GM21529 (cell line): ENCODE data around the gene CDC42SE2.
"Not testable (repeated sequence)": the region's sequence is repeated elsewhere in the genome, so short reads cannot be mapped to it uniquely, and the experiment has no call there.

Experiments used
- ATAC-seq: cut with Tn5 transposase; IDR thresholded peaks from one replicate; pipeline ENCODE4 v1.9.1; 2021; ENCODE audit not compliant: unreplicated experiment

Gene CDC42SE2

GRCh38 chr5:131316822-131317221 lies 53.0 kb downstream of the CDC42SE2 start:
- ATAC-seq, result no peak

- ATAC-seq, result no peak
Observed at GRCh38 chr5:131318455-131318854, 54.6 kb downstream of the CDC42SE2 start.

- ATAC-seq, result no peak
Observed at GRCh38 chr5:131321066-131321465, 57.2 kb downstream of the CDC42SE2 start.

- ATAC-seq, result no peak
Observed at GRCh38 chr5:131322926-131323325, 59.1 kb downstream of the CDC42SE2 start.

DNA sequence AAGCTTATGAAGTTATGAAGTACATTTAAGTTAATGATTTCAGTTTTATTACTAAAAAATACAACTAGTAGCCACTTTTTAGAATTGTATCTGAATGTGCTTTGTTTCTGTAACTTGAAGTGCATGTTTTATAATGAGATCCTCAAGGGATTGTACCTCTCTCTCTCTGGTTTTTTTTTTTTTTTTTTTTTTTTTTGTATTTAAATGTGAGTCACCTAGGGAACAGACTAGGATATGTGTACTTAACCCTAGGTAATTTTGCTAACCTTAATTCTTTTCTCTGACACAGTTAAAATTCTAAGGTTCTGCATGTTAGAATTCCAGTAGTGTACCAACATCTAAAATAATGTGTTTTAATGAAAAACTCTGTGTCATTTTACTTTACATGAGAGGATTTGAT lies 59.5 kb downstream of the CDC42SE2 start:
- ATAC-seq, result no peak

GRCh38 chr5:131324303-131324702 lies 60.5 kb downstream of the CDC42SE2 start:
- ATAC-seq, result no peak

DNA sequence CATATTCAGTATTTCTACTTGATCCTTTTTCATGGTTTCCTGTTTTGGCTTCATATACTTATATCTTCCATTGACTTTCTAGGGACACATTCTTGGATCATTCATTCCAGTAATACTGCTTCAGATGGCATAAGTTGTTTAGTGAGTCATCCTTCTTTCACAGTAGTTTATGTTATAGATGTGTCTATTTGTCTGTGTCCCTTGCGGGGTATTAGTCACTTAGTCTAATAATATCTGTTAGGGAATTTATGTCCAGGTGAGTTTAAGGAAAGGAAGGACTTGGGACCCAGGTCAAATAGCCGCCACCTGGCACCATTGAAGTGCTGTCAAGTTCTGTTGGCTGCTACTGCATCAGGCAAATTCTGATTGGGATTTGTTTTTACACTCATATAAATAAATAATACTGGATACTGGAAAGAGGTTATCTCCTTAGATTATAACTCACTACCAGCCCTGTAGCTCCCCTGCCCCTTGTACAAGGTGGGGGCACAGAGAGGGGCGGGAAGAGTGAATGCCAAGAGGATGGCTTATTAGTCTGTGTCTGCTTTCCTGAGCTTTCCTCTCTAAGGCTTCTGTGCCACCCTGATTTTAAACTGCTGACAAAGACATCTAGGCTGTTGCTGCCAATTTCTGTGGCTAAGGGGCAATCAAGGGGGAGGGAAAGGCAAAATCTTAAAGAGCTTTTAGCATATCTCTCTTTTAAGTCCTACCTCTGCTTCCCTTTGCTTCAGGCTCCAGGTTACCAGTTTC lies 64.9 kb downstream of the CDC42SE2 start:
- ATAC-seq, result no peak

GRCh38 chr5:131329286-131329560 lies 65.4 kb downstream of the CDC42SE2 start:
- ATAC-seq, result no peak

- no peak for ATAC-seq
Observed at GRCh38 chr5:131330031-131330430, 66.2 kb downstream of the CDC42SE2 start.

GRCh38 chr5:131335756-131336155 lies 71.9 kb downstream of the CDC42SE2 start:
- ATAC-seq, result not testable (repeated sequence)

GRCh38 chr5:131336801-131337200 lies 72.9 kb downstream of the CDC42SE2 start:
- not testable (repeated sequence) for ATAC-seq

DNA sequence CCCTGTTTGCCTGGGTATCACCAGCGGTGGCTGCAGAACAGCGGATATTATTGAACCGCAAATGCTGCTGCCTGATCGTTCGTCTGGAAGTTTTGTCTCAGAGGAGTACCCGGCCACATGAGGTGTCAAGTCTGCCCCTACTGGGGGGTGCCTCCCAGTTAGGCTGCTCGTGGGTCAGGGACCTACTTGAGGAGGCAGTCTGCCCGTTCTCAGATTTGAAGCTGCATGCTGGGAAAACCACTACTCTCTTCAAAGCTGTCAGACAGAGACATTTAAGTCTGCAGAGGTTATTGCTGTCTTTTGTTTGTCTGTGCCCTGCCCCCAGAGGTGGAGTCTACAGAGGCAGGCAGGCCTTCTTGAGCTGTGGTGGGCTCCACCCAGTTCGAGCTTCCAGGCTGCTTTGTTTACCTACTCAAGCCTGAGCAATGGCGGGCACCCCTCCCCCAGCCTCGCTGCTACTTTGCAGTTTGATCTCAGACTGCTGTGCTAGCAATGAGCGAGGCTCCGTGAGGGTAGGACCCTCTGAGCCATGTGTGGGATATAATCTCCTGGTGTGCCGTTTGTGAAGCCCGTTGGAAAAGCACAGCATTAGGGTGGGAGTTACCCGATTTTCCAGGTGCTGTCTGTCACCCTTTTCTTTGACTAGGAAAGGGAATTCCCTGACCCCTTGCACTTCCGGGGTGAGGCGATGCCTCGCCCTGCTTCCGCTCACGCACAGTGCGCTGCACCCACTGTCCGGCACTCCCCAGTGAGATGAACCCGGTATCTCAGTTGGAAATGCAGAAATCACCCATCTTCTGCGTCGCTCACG lies 73.6 kb downstream of the CDC42SE2 start:
- ATAC-seq, result not testable (repeated sequence)

DNA sequence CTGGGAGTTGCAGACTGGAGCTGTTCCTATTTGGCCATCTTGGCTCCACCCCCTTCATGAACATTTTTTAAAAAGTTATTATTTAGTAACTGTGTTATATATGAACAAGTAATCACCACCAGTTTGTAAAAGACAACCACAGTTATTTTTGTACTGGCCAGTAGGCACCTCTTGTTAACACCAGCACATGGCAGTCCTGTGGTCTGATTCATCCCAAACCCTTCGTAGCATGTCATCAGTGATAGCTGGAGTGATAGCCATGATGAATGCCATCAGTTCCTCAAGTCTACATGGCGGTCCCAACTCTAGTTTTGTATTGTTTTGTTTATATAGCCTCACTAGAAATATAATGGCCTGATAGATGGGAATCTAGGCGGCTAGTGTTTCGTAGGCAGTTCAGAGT lies 74.2 kb downstream of the CDC42SE2 start:
- ATAC-seq, result no peak

DNA sequence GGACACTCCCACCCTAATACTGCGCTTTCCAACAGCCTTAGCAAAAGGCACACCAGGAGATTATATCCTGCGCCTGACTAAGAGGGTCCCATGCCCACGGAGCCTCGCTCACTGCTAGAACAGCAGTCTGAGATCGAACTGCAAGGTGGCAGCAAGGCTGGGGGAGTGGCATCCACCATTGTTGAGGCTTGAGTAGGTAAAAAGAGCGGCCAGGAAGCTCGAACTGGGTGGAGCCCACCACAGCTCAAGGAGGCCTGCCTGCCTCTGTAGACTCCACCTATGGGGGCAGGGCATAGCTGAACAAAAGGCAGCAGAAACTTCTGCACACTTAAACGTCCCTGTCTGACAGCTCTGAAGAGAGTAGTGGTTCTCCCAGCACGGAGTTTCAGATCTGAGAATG lies 80.4 kb downstream of the CDC42SE2 start:
- not testable (repeated sequence) for ATAC-seq

- ATAC-seq, result not testable (repeated sequence)
Observed at GRCh38 chr5:131346204-131346603, 82.4 kb downstream of the CDC42SE2 start.

DNA sequence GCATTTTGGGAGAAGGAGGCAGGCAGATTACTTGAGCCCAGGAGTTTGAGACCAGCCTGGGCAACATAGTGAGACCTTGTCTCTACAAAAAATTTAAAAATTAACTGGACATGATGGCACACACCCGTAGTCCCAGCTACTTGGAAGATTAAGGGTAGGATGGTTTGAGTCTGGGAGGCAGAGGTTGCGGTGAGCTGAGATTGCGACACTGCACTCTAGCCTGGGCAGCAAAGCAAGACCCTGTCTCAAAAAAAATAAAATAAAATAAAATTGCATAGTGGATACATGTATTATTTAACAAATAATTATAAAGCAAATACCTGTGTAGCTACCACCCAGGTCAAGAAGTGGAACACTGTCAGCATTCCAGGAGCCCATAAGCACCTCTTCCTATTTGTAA lies 90.1 kb downstream of the CDC42SE2 start:
- ATAC-seq, result no peak

DNA sequence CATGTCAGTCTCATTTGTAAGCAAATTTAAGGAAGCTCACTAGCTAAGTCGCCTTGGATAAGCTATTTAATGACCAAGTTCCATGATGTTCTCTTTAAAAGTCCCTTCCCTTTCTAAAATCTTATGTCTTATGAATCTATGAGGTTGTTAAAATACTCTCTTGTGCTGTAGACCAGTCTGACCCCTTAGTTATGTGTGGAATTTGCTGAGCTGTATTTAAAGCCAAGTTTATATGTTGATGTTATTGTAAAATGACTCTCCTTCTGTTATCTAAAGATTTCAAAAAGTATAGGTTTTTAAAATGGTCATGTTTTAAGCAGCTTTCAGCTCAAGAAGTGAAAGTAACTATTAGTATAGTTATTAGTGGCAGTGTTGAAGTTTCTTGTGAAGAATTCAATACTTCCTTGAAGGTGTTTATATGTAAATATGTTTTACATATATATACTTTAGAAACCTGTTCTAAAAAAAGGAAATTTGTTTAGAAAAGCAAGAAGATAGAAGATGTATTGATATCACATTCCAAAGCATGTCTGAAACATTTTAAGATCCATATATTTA lies 92.2 kb downstream of the CDC42SE2 start:
- peak; percentile 41 for ATAC-seq

DNA sequence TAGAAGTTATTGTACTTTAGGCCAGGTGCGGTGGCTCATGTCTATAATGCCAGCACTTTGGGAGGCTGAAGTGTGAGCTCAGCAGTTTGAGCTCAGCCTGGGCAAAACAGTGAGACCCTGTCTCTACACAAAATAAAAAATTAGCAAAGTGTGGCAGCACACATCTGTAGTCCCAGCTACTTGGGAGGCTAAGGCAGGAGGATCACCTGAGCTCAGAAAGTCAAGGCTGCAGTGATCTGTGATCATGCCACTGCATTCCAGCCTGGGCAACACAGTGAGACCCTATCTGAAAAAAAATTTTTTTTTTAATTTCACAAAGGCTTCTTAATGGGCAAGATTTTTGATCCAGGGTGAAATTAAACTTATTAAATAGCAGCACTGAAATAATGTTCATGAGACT lies 92.8 kb downstream of the CDC42SE2 start:
- no peak for ATAC-seq

- ATAC-seq, result peak; percentile 60
Observed at GRCh38 chr5:131357739-131358561, 94.1 kb downstream of the CDC42SE2 start.

- ATAC-seq, result no peak
Observed at GRCh38 chr5:131361677-131362315, 97.9 kb downstream of the CDC42SE2 start.
